Esophagus muscularis mucosa (tissue), 4 donors: ENCODE results near the gene CCDC80. TPM values are rescaled to one million over a fixed set of nuclear protein-coding genes. Genes with fewer than 3 reads are reported as not detected.

ENCODE experiments used
- DNase-seq: peaks from one replicate; pipeline ENCODE4 v3.0.0-alpha.2; 2017; ENCODE audit errors: extremely low spot score
- H3K27ac ChIP-seq, 4 donors: fragments of 200-600 bp; sonication (generic); replicated peaks in 1 of 4; 1 replicate in 3 of 4; 2 replicates in 1 of 4; pipeline ENCODE4 v1.5.1; 2016 to 2019; ENCODE audit warnings: mild to moderate bottlenecking in 1 of 4
- H3K27me3 ChIP-seq, 4 donors: fragments of 200-600 bp; sonication (generic); one replicate each; pipeline versions ENCODE4 v1.5.1 to v1.6.0; 2016 to 2019
- H3K36me3 ChIP-seq, 4 donors: fragments of 200-600 bp; sonication (generic); one replicate each; pipeline ENCODE4 v1.5.1; 2016 to 2019
- H3K4me1 ChIP-seq, 4 donors: fragments of 200-600 bp; sonication (generic); one replicate each; pipeline ENCODE4 v1.5.1; 2016 to 2019
- H3K4me3 ChIP-seq, 4 donors: fragments of 200-600 bp; sonication (generic); 1 replicate in 2 of 4; 2 replicates in 2 of 4; pipeline ENCODE4 v1.5.1; 2016 to 2019; ENCODE audit warnings: mild to moderate bottlenecking in 4 of 4, moderate library complexity in 1 of 4
- H3K9me3 ChIP-seq, 4 donors: fragments of 200-600 bp; sonication (generic); 1 replicate in 3 of 4; 2 replicates in 1 of 4; pipeline ENCODE4 v1.5.1; 2016 to 2019
- EP300 ChIP-seq: sonication (generic); formaldehyde crosslinking; IDR thresholded peaks from one replicate; pipeline ENCODE4 v1.6.1; 2017; ENCODE audit warnings: antibody characterized with exemption
- POLR2A ChIP-seq: fragments of 450-650 bp; IDR thresholded peaks from one replicate; pipeline ENCODE4 v1.6.1; 2017; ENCODE audit warnings: antibody characterized with exemption, moderate library complexity, mild to moderate bottlenecking, low read depth
- POLR2AphosphoS5 ChIP-seq, 2 donors: sonication (generic); formaldehyde crosslinking; IDR thresholded peaks; one replicate each; pipeline ENCODE4 v1.6.1; 2017; ENCODE audit warnings: antibody characterized with exemption in 2 of 2
- WGBS: methylation state at CpG from one replicate; pipeline ENCODE4 v1.1.5; 2018; 5-methylcytosine and 5-hydroxymethylcytosine counted together
- intact Hi-C: fragments of 100-400 bp; cut with DNase I; formaldehyde crosslinking; loops from one replicate; pipeline ENCODE4 v1.15.1; 2023
- total RNA-seq, 4 donors: library from RNA; depleted of rRNA; stranded (reverse); fragments of >200 nt; gene quantifications; one replicate each; pipeline versions ENCODE4 v1.1.0 to v1.2.1, GENCODE V29; 2016
- TF ChIP-seq, protein P1 (sequence below), 3 experiments: fragments of 200-600 bp in 2 of 3; fragments of 450-650 bp in 1 of 3; sonication (generic) in 2 of 3; IDR thresholded peaks; one replicate each; pipeline ENCODE4 v1.5.1; 2017 to 2019; ENCODE audit warnings: antibody characterized with exemption in 3 of 3, mild to moderate bottlenecking in 2 of 3, moderate library complexity in 1 of 3

The CCDC80 gene
- total RNA-seq, 4 donors from 2014 or later: 34.7 to 213 (median 127) TPM

DNA sequence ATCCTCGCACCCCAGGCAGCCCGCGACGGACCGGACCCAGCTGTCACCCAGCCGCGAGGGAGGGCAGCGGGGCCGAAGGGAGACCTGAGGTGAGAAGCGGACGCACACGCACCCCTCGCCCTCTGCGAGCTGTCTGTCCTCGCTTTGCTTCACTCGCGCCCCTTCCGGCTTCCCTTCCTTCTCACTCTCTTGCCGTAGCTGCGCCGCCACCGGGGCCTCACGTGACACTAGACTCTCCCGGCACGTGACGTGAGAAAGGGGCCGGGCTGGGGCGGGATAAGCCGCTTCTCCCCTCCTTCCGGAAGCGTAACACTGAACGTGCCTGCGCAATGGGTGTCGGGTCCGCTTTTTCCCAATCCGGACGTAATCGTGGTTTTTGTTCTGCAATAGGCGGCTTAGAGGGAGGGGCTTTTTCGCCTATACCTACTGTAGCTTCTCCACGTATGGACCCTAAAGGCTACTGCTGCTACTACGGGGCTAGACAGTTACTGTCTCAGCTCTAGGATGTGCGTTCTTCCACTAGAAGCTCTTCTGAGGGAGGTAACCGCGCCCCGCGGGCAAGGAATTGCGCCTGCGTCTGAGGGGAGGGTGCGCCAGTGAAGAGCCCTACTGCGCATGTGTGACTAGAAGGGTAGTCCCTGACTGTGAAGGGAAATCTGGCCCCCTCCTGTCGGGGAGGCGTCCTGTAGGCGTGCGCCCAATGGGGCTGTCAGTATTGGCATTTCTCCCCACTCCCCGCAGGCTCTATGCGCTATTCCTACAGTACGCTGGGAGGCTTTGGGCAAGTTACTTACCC is 79.0 kb downstream of the CCDC80 start, which contains the start of the genes ATG3 and SLC35A5:
TSS of gene ATG3 (minus strand) at position 229 of the 796 bp plus-strand sequence. CDS start 434 bp downstream, outside the sequence.
TSS of gene SLC35A5 (plus strand) at position 312 of the 796 bp plus-strand sequence. CDS start 1,359 bp downstream, outside the sequence.
- 0% methylated on average over 28 of the region's 58 CpGs for WGBS
- peaks cover 22 to 44% (median 39%) of the 10 kb centered on the region in 4 donors for H3K4me1 ChIP-seq

DNA sequence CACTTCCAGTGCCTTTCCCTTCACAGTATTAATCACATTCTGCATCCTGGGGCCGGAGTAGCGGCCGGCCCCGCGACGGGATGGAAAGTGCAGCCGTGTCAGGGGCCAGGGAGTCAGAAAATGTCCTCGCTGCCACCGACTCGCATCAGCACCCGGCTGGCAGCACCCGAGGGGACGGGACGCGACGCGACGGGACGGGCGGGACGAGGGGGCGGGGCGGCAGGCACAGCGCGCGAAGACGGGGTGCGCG is 79.5 kb downstream of the CCDC80 start:
- Histone ChIP-seq H3K36me3 (peaks cover 0 to 30% (median 12%) of the 10 kb centered on the region in 4 donors), H3K27ac (peak overlapping the region; percentile 94 to 98 (median 94)), H3K9me3 (no peaks in the 10 kb centered on the region), H3K27me3 (no peaks in the 10 kb centered on the region), H3K4me1 (peaks cover 22 to 44% (median 39%) of the 10 kb centered on the region in 4 donors), H3K4me3 (peak overlapping the region; percentile 84 to 95 (median 90))
- TF ChIP-seq EP300 (no peak), POLR2A (no peak)
- TF ChIP-seq, protein P1, sequence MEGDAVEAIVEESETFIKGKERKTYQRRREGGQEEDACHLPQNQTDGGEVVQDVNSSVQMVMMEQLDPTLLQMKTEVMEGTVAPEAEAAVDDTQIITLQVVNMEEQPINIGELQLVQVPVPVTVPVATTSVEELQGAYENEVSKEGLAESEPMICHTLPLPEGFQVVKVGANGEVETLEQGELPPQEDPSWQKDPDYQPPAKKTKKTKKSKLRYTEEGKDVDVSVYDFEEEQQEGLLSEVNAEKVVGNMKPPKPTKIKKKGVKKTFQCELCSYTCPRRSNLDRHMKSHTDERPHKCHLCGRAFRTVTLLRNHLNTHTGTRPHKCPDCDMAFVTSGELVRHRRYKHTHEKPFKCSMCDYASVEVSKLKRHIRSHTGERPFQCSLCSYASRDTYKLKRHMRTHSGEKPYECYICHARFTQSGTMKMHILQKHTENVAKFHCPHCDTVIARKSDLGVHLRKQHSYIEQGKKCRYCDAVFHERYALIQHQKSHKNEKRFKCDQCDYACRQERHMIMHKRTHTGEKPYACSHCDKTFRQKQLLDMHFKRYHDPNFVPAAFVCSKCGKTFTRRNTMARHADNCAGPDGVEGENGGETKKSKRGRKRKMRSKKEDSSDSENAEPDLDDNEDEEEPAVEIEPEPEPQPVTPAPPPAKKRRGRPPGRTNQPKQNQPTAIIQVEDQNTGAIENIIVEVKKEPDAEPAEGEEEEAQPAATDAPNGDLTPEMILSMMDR (IDR thresholded peaks at IDR 0.05): no peak
- peak; percentile 94 for DNase-seq
- intact Hi-C loops: loop anchor here (5.0 kb wide), 2 partner anchors 76 to 431 kb away; partner anchors contain the start of gene GTPBP8
- WGBS: 0% methylated on average over 17 of the region's 29 CpGs

More for the DNA sequence above, 79.0 kb downstream of the CCDC80 start, which contains the start of the genes ATG3 and SLC35A5:
- intact Hi-C loops: loop anchor here (5.0 kb wide), 2 partner anchors 75 to 430 kb away; partner anchors contain the start of gene GTPBP8
- H3K4me3 ChIP-seq: peak within 1 kb of the TSS; percentile 84 to 95 (median 90)
- peaks cover 0 to 33% (median 16%) of the 10 kb centered on the region in 4 donors for H3K36me3 ChIP-seq
- DNase-seq: peak; percentile 100
- no peaks in the 10 kb centered on the region for H3K9me3 ChIP-seq
- TF ChIP-seq, protein P1 (IDR thresholded peaks at IDR 0.05): no peak
- TF ChIP-seq POLR2AphosphoS5 (IDR thresholded peaks at IDR 0.05) (peak; percentile 90 to 97), POLR2A (peak; percentile 40), EP300 (no peak)
- H3K27ac ChIP-seq: peak within 1 kb of the TSS; percentile 94 to 98 (median 94)
- no peaks in the 10 kb centered on the region for H3K27me3 ChIP-seq

DNA sequence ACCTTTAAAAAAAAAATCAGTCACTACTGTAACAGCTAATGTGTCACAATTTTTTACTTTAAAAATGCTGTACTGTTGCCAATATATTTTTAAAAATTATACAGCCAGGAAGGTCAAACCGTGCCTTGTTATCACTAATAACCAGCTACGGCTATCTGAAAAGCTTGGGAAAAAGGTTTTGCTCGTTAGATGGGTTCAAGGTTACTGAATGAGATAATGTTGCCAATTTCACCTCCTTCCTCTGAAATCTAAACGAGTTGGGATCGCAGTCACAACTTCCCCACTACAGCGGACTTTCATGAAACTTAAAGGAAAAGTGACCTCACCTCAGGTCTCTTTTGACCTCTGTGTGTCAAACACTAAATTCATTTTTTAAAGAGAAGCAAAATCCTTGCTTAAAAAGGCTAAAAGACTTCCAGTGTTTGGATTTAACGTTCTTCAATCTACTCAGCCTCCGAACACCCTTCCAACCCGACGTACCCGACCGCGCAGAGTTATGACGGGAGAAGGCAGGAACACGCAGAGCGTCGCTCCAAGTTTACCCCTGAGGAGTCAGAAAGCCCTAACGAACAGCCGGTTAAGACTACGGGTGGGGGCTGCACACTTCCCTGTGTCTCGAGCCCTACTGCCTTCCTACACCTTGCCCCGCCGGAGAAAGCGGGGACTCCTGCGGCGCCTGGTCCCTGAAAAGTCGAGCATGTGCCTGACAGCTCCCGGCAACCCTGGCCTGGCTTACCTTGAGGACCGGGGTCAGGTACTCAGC is 80.0 kb downstream of the CCDC80 start:
- no peak for DNase-seq
- peak overlapping the region; percentile 84 to 95 (median 90) for H3K4me3 ChIP-seq
- H3K27ac ChIP-seq: peak overlapping the region; percentile 94 to 98 (median 94)
- H3K36me3 ChIP-seq: peaks cover 0 to 25% (median 9%) of the 10 kb centered on the region in 4 donors
- H3K9me3 ChIP-seq: no peaks in the 10 kb centered on the region
- WGBS: under 1% methylated on average over 28 of the region's 29 CpGs
- no peaks in the 10 kb centered on the region for H3K27me3 ChIP-seq
- TF ChIP-seq, protein P1 (IDR thresholded peaks at IDR 0.05): no peak
- TF ChIP-seq POLR2AphosphoS5 (IDR thresholded peaks at IDR 0.05): peak in 1 of 2 donors; percentile 59
- TF ChIP-seq EP300: no peak
- no peak for TF ChIP-seq POLR2A
- intact Hi-C loops: loop anchor here (5.0 kb wide), 2 partner anchors 76 to 431 kb away; partner anchors contain the start of gene GTPBP8
- H3K4me1 ChIP-seq: peaks cover 22 to 47% (median 41%) of the 10 kb centered on the region in 4 donors

DNA sequence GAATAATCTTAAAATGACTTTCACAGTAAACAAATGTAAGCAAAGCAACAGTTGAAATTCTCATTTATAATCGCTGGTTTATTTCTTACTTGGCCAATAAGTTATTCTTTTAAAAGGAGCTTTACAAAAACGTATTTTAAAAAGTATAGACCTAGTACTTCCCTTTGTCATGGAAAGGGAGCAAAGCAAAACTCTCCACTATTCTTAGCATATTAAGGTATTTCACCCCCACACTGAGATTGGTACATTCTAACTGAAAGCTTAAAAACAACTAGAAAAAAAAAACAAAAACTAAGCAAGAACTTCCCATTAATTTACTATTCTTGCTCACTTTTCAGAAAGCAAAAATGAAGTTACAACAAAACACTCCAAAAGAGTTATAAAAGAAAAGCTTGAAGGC is 80.6 kb downstream of the CCDC80 start:
- 26% methylated on average over 2 of the region's 2 CpGs for WGBS
- H3K27me3 ChIP-seq: no peaks in the 10 kb centered on the region
- intact Hi-C loops: loop anchor here (5.0 kb wide), 2 partner anchors 77 to 432 kb away; partner anchors contain the start of gene GTPBP8
- no peak for TF ChIP-seq POLR2AphosphoS5 (IDR thresholded peaks at IDR 0.05)
- H3K4me3 ChIP-seq: peak overlapping the region; percentile 84 to 95 (median 90)
- peak overlapping the region in 3 of 4 donors; percentile 94 to 98 (median 95) for H3K27ac ChIP-seq
- peaks cover 0 to 19% (median 6%) of the 10 kb centered on the region in 4 donors for H3K36me3 ChIP-seq
- H3K4me1 ChIP-seq: peaks cover 22 to 53% (median 46%) of the 10 kb centered on the region in 4 donors
- DNase-seq: no peak
- H3K9me3 ChIP-seq: no peaks in the 10 kb centered on the region
